Calu3 (cell line): ENCODE measurements around the gene EEF1AKMT3. TPM values are rescaled to one million over a fixed set of nuclear protein-coding genes. Genes with fewer than 3 reads are reported as not detected.

ENCODE experiments used
- BruUV-seq: library from RNA; stranded (reverse); fragments of 400-500 nt; replicated peaks from 2 replicates; lab custom pipeline; 2021; lab: Mats Ljungman, UMichigan
- CTCF ChIA-PET: fragments of 300-600 bp; sonication (Branson Sonifier 250); formaldehyde crosslinking; loops from one replicate; lab custom pipeline; 2022; ENCODE audit warnings: antibody characterized with exemption; lab: Charles Lee
- DNase-seq: peaks from one replicate; pipeline ENCODE4 v3.0.0; 2022
- H3K27ac Mint-ChIP-seq: one replicate; pipeline ENCODE4 v1.8.0; 2022; ENCODE audit warnings: mixed read lengths; ENCODE audit not compliant: unreplicated experiment
- H3K27me3 Mint-ChIP-seq: one replicate; pipeline ENCODE4 v1.8.0; 2022; ENCODE audit warnings: mixed read lengths; ENCODE audit not compliant: unreplicated experiment
- H3K36me3 Mint-ChIP-seq: one replicate; pipeline ENCODE4 v1.8.0; 2022; ENCODE audit warnings: mild to moderate bottlenecking, moderate library complexity, mixed read lengths; ENCODE audit not compliant: insufficient read depth, unreplicated experiment
- H3K4me1 Mint-ChIP-seq: one replicate; pipeline ENCODE4 v1.8.0; 2022; ENCODE audit warnings: mild to moderate bottlenecking, low read depth, mixed read lengths; ENCODE audit not compliant: unreplicated experiment
- H3K4me3 Mint-ChIP-seq: one replicate; pipeline ENCODE4 v1.8.0; 2022; ENCODE audit warnings: mild to moderate bottlenecking, low read depth, moderate library complexity, mixed read lengths; ENCODE audit not compliant: unreplicated experiment
- H3K9me3 Mint-ChIP-seq: one replicate; pipeline ENCODE4 v1.8.0; 2022; ENCODE audit warnings: low read depth, mixed read lengths; ENCODE audit not compliant: unreplicated experiment
- intact Hi-C: fragments of 100-400 bp; cut with micrococcal nuclease; formaldehyde crosslinking; loops from one replicate; pipeline ENCODE4 v1.10.0; 2022; ENCODE audit not compliant: unreplicated experiment
- total RNA-seq: library from RNA; stranded (reverse); gene quantifications from 2 replicates; pipeline ENCODE4 v1.2.3, GENCODE V29; 2022
- TF ChIP-seq, protein P1 (sequence below): fragments of 200-600 bp; IDR thresholded peaks from one replicate; pipeline ENCODE4 v1.8.0; 2022; ENCODE audit warnings: antibody characterized with exemption; ENCODE audit not compliant: unreplicated experiment

EEF1AKMT3 gene
- total RNA-seq, 1 experiment from 2014 or later = 8.4 TPM

- peak; percentile 24 for DNase-seq
- TF ChIP-seq, protein P1, sequence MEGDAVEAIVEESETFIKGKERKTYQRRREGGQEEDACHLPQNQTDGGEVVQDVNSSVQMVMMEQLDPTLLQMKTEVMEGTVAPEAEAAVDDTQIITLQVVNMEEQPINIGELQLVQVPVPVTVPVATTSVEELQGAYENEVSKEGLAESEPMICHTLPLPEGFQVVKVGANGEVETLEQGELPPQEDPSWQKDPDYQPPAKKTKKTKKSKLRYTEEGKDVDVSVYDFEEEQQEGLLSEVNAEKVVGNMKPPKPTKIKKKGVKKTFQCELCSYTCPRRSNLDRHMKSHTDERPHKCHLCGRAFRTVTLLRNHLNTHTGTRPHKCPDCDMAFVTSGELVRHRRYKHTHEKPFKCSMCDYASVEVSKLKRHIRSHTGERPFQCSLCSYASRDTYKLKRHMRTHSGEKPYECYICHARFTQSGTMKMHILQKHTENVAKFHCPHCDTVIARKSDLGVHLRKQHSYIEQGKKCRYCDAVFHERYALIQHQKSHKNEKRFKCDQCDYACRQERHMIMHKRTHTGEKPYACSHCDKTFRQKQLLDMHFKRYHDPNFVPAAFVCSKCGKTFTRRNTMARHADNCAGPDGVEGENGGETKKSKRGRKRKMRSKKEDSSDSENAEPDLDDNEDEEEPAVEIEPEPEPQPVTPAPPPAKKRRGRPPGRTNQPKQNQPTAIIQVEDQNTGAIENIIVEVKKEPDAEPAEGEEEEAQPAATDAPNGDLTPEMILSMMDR = no peak
- no TSS peak for BruUV-seq
- peaks cover 40% of the 10 kb centered on the region for H3K36me3 Mint-ChIP-seq
- intact Hi-C loops = no loop called here
- peak overlapping the region; percentile 20 for H3K27ac Mint-ChIP-seq
- no peaks in the 10 kb centered on the region for H3K9me3 Mint-ChIP-seq
- CTCF ChIA-PET = interaction anchor here (0.6 to 1.7 kb wide), 2 partner anchors 9 to 1664 kb away, joined by 7 to 9 read pairs; no protein-coding TSS in a partner anchor
- peaks cover 45% of the 10 kb centered on the region for H3K27me3 Mint-ChIP-seq
- peak overlapping the region; percentile 81 for H3K4me3 Mint-ChIP-seq
- H3K4me1 Mint-ChIP-seq = peaks cover 25% of the 10 kb centered on the region
Measured at GRCh38 chr12:57765698-57766463, 6.5 kb upstream of the EEF1AKMT3 start.

DNA sequence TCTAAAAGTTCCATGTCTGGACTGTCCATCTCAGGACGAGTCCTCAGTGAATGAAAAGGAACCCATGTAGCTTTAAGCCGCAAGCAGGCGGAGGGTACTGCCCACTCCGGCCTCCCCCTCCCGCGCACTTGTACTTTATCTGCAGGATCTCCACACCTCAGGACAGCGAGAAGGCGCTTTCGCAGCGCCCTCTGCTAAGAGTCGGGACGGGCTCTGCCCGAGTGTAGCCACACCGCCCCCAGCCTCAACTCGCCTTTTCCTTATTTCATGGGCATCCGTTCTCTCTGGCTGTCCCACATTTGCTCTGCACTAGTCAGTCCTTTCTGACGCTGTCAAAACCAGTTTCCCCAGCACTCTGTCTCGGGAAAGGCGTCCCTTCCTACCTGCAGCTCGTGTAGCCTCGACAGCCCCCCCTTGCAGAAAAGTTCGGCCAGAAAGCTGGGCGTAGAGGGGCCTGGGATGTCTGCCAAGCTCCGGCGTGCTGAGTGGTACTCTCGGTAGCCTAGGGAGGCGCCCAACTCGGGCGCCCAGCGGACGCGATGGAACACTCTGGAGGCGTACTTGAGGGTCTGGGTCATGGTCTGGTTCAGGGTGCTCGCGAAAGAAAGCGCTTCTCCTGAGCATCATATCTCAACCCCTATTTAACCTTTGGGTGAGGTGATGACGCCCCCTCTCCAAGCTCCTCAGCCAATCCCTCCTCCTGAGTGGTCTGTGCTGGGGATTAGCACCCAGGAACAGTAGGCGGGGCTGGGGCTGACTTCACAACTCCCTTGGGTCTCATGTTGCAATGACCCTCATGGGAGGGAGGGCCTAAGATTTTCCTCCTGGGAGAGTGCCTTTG lies 5.7 kb upstream of the EEF1AKMT3 start, which contains the start of gene CYP27B1:
Gene CYP27B1, minus strand, starts transcription at position 615 of the 841 bp plus-strand sequence. Its CDS starts 37 bp downstream, at position 578.
- Mint-ChIP-seq H3K27me3 (peaks cover 45% of the 10 kb centered on the region), H3K9me3 (no peaks in the 10 kb centered on the region), H3K4me3 (peak within 1 kb of the TSS; percentile 81), H3K4me1 (peaks cover 31% of the 10 kb centered on the region), H3K27ac (peak within 1 kb of the TSS; percentile 18), H3K36me3 (peaks cover 44% of the 10 kb centered on the region)
- DNase-seq = peak; percentile 24
- CTCF ChIA-PET = interaction anchor here (1.7 kb wide), 1 partner anchor 10 kb away, joined by 9 read pairs; no protein-coding TSS in a partner anchor
- intact Hi-C loops = no loop called here
- TF ChIP-seq, protein P1 = no peak
- no TSS peak for BruUV-seq

GRCh38 chr12:57767305-57767698 lies 5.1 kb upstream of the EEF1AKMT3 start:
- no peak overlapping the region for H3K4me3 Mint-ChIP-seq
- CTCF ChIA-PET = interaction anchor here (1.7 kb wide), 1 partner anchor 11 kb away, joined by 9 read pairs; no protein-coding TSS in a partner anchor
- H3K9me3 Mint-ChIP-seq = no peaks in the 10 kb centered on the region
- intact Hi-C loops = no loop called here
- peaks cover 45% of the 10 kb centered on the region for H3K27me3 Mint-ChIP-seq
- peak overlapping the region; percentile 18 for H3K27ac Mint-ChIP-seq
- H3K4me1 Mint-ChIP-seq = peaks cover 31% of the 10 kb centered on the region
- DNase-seq = no peak
- no TSS peak for BruUV-seq
- TF ChIP-seq, protein P1 = no peak
- peaks cover 44% of the 10 kb centered on the region for H3K36me3 Mint-ChIP-seq

DNA sequence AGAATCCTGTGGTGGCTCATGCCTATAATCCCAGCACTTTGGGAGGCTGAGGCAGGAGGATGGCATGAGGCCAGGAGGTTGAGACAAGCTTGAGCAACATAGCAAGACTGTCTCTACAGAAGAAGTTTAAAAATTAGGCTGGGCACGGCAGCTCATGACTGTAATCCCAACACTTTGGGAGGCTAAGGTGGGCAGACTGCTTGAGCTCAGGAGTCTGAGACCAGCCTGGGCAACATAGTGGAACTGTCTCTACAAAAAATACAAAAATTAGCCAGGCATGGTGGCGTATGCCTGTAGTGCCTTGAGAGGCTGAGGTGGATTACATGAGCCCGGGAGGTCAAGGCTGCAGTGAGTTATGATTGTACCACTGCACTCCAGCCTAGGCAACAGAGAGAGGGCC lies 4.5 kb upstream of the EEF1AKMT3 start:
- H3K4me3 Mint-ChIP-seq = no peak overlapping the region
- H3K27me3 Mint-ChIP-seq = peaks cover 44% of the 10 kb centered on the region
- BruUV-seq = no TSS peak
- no peak overlapping the region for H3K27ac Mint-ChIP-seq
- TF ChIP-seq, protein P1 = no peak
- no peaks in the 10 kb centered on the region for H3K9me3 Mint-ChIP-seq
- H3K36me3 Mint-ChIP-seq = peaks cover 50% of the 10 kb centered on the region
- CTCF ChIA-PET = no interaction called here
- no peak for DNase-seq
- peaks cover 31% of the 10 kb centered on the region for H3K4me1 Mint-ChIP-seq
- intact Hi-C loops = no loop called here
